GM12878 (cell line): ENCODE results near the gene PKP2. TPM values are rescaled to one million over a fixed set of nuclear protein-coding genes. Genes with fewer than 3 reads are reported as not detected.

Source experiments
- BACH1 ChIP-seq: fragments of 450-650 bp; IDR thresholded peaks from 2 replicates; pipeline ENCODE4 v1.6.1; 2017; ENCODE audit warnings: mild to moderate bottlenecking, borderline replicate concordance
- CHD2 ChIP-seq: IDR thresholded peaks from 2 replicates; pipeline ENCODE4 v1.6.1; 2011; ENCODE audit warnings: low read depth, low read length, improper control_type of control experiment, borderline replicate concordance
- DPF2 ChIP-seq: fragments of 450-650 bp; IDR thresholded peaks from 2 replicates; pipeline ENCODE4 v1.6.1; 2017; ENCODE audit warnings: mild to moderate bottlenecking
- NFXL1 ChIP-seq: fragments of 450-650 bp; IDR thresholded peaks from 2 replicates; pipeline ENCODE4 v1.6.1; 2017; ENCODE audit warnings: antibody characterized with exemption, mild to moderate bottlenecking, borderline replicate concordance
- NFYA ChIP-seq: IDR thresholded peaks from 2 replicates; pipeline ENCODE4 v1.6.1; 2011; ENCODE audit warnings: low read depth, mild to moderate bottlenecking, low read length, improper control_type of control experiment, borderline replicate concordance
- POLR2AphosphoS5 ChIP-seq: IDR thresholded peaks from 2 replicates; pipeline ENCODE4 v1.6.1; 2011; ENCODE audit warnings: mild to moderate bottlenecking, low read length, inconsistent platforms
- RBBP5 ChIP-seq: fragments of 200-600 bp; sonication (generic); conservative IDR thresholded peaks from 2 replicates; pipeline ENCODE4 v1.6.1; 2016
- SMARCA5 ChIP-seq: fragments of 450-650 bp; IDR thresholded peaks from 2 replicates; pipeline ENCODE4 v1.6.1; 2017; ENCODE audit warnings: mild to moderate bottlenecking
- TBL1XR1 ChIP-seq: IDR thresholded peaks from 2 replicates; pipeline ENCODE4 v1.6.1; 2012; ENCODE audit warnings: low read depth, low read length, improper control_type of control experiment
- polyA plus RNA-seq, 11 experiments: library from polyadenylated mRNA; depleted of rRNA in 4 of 11; unstranded in 6 of 11; stranded (reverse) in 5 of 11; fragments of >200 nt; fragmentation: Nextera tagmentation in 4 of 11; fragmentation: Illumina TruSeq in 1 of 11; extraction: Ambion mirVana in 4 of 11; extraction: Trizol in 1 of 11; gene quantifications; 1 replicate in 1 of 11; 2 replicates in 10 of 11; pipeline versions ENCODE4 v1.2.1 to v1.2.3, GENCODE V29; 2011 to 2016; ENCODE audit warnings: inconsistent platforms in 2 of 11, missing spikeins in 2 of 11, low read depth in 1 of 11
- total RNA-seq, 4 experiments: library from RNA; depleted of rRNA in 3 of 4; stranded (reverse); fragments of >200 nt in 3 of 4; fragmentation: Illumina TruSeq in 1 of 4; extraction: Trizol in 1 of 4; gene quantifications; 2 replicates each; pipeline versions ENCODE4 v1.2.1 to v1.2.3, GENCODE V29; 2013 to 2021
- TF ChIP-seq, protein P1 (sequence below): fragments of 450-650 bp; IDR thresholded peaks from 2 replicates; pipeline ENCODE4 v1.6.1; 2017; ENCODE audit warnings: mild to moderate bottlenecking, moderate library complexity
- TF ChIP-seq, protein P2 (sequence below): IDR thresholded peaks from 2 replicates; pipeline ENCODE4 v1.6.1; 2011; ENCODE audit warnings: mild to moderate bottlenecking, low read depth, low read length, moderate library complexity; ENCODE audit not compliant: insufficient replicate concordance

Gene PKP2
- total and polyA plus RNA-seq, 10 of the 15 experiments (the other 5 are each of a cell fraction or from before 2014, with no cell fraction given): 0.02 to 4.1 (median 0.07) TPM; not detected in 4

DNA sequence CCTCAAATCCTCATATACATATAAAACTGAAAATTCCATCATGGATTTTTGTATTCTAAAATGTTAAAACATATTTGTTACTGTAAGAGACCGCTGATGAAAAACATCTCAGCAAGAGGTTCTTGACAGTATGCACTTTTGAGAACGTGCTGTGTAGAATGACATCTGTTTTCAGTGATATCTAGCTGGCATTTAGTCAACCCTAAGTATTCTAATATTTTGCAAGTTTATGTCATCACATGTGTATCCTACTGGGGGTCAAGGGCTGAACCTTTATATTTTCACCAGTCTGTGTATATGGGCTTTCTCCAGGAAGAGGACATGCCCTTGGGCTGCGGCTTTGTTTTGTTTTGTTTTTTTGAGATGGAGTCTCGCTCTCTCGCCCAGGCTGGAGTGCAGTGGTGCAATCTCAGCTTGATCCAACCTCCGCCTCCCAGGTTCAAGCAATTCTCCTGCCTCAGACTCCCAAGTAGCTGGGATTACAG is 118.8 kb downstream of the PKP2 start (continued):
- TF ChIP-seq NFYA (no peak), DPF2 (no peak), RBBP5 (no peak), NFXL1 (no peak), TBL1XR1 (no peak), SMARCA5 (no peak), POLR2AphosphoS5 (no peak), BACH1 (no peak), CHD2 (no peak)
- TF ChIP-seq, protein P1, sequence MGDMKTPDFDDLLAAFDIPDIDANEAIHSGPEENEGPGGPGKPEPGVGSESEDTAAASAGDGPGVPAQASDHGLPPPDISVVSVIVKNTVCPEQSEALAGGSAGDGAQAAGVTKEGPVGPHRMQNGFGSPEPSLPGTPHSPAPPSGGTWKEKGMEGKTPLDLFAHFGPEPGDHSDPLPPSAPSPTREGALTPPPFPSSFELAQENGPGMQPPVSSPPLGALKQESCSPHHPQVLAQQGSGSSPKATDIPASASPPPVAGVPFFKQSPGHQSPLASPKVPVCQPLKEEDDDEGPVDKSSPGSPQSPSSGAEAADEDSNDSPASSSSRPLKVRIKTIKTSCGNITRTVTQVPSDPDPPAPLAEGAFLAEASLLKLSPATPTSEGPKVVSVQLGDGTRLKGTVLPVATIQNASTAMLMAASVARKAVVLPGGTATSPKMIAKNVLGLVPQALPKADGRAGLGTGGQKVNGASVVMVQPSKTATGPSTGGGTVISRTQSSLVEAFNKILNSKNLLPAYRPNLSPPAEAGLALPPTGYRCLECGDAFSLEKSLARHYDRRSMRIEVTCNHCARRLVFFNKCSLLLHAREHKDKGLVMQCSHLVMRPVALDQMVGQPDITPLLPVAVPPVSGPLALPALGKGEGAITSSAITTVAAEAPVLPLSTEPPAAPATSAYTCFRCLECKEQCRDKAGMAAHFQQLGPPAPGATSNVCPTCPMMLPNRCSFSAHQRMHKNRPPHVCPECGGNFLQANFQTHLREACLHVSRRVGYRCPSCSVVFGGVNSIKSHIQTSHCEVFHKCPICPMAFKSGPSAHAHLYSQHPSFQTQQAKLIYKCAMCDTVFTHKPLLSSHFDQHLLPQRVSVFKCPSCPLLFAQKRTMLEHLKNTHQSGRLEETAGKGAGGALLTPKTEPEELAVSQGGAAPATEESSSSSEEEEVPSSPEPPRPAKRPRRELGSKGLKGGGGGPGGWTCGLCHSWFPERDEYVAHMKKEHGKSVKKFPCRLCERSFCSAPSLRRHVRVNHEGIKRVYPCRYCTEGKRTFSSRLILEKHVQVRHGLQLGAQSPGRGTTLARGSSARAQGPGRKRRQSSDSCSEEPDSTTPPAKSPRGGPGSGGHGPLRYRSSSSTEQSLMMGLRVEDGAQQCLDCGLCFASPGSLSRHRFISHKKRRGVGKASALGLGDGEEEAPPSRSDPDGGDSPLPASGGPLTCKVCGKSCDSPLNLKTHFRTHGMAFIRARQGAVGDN: no peak
- TF ChIP-seq, protein P2, sequence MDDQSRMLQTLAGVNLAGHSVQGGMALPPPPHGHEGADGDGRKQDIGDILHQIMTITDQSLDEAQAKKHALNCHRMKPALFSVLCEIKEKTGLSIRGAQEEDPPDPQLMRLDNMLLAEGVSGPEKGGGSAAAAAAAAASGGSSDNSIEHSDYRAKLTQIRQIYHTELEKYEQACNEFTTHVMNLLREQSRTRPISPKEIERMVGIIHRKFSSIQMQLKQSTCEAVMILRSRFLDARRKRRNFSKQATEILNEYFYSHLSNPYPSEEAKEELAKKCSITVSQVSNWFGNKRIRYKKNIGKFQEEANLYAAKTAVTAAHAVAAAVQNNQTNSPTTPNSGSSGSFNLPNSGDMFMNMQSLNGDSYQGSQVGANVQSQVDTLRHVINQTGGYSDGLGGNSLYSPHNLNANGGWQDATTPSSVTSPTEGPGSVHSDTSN: no peak
